NCI-H146 treated with DMSO at 0.1 percent for 48 hours (cell line): ENCODE data around the gene FBXO11.

Experiments
- DNase-seq: peaks from one replicate; lab custom pipeline; 2025; ENCODE audit not compliant: unreplicated experiment; lab: John Stamatoyannopoulos, UW

FBXO11 gene

DNA sequence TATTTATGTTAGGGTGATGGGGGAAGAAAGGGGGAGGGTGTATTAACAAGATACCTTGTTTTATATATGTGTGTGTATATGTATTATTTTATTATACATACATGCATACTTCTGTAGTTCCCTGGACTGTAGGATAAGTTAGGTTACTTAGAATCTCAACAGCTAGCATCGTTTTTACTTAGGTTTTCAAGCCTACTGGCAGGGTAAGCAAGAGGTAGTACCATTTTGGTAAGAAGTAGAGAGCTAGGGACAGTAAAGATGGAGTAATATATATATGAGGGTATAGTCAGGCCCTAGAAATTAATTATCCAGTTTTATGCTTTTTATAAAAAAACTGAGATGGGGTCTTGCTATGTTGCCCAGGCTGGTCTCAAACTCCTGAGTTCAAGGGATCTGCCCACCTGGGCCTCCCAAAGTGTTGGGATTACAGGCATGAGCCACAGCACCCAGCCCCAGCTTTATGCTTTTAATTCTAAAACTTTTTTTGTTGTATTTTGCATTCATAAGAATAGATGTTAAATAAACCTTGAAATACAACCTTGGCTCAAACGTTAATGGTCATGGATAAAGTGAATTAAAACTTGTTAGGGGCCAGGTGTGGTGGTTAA, 110.1 kb downstream of the FBXO11 start:
- no peak for DNase-seq

DNA sequence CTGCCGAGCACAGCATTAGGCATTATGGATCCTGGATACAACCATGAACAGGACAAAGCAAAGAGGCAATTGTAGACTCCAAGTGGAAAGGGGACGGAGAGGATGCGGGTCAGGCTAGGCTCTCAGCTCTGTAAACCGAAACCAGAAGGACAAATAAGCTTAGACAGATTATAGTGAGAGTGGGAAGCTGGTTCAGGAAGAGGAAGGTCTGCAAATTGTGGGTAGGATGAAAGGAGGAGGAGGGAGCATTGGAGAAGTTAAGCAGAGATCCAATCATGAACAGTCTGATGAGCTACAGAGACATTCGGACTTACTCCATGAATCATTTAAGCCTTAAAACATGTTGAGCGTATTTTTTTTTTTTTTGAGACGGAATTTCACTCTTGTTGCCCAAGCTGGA, 120.3 kb downstream of the FBXO11 start:
- DNase-seq: no peak

DNA sequence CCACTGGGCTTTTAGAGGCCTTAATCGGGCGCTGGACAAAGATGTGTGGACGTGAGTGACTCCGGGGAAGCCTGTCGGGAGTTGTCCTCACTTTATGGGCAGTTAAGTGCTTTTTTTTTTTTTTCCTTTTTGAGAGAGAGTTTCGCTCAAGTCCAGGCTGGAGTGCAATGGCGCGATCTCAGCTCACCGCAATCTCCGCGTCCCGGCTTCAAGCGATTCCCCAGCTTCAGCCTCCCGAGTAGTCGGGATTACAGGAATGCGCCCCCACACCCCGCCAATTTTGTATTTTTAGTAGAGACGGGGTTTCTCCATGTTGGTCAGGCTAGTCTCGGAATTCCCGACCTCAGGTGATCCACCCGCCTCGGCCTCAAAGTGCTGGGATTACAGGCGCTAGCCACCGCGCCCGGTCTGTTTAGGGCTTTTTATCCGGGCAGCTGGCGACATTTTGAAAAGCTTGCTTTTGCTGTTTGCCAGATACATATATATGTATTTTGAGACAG, 121.9 kb downstream of the FBXO11 start:
- no peak for DNase-seq

DNA sequence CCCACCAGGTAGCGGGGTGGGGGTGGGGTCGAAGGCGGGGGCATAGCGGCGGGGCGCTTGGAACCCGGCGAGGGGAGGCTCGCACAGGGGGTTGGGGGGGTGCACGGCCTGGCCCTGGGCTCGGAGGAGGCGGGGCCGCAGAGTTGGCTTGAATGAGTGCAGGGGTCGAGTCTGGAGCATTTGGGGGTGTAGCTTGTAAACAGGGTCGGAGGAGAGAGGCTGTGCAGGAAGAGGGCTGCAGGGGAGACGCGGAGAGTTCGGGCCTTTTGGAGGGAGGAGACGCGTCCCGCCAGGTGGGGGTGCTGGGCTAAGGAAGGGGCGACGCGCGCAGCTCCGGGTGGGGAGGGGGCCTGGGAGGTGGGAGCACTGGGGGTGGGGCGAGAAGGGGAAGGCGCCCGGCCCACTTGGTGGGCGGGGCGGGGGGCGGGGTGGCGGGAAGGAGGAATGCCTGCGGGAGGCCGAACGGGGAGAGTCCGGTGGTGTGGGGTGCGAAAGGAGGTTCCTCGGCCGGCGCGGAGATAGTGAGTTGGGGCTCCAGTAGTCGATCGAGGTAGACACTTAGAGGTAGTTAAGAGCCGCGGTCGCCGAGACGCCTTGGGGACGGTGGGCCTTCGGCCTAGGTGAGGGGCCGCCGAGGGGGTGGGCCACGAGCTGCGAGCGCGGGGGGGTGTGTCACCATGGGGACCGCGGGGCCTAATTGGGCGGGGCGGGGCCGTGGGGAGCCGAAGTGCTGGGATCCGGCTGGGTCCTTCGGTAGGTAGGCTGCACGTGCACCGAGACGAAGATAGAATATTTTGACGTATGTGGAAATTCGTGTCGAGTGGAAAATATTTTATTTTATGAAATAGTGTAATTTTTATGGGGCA, 122.6 kb downstream of the FBXO11 start:
- peak; percentile 37 for DNase-seq

DNA sequence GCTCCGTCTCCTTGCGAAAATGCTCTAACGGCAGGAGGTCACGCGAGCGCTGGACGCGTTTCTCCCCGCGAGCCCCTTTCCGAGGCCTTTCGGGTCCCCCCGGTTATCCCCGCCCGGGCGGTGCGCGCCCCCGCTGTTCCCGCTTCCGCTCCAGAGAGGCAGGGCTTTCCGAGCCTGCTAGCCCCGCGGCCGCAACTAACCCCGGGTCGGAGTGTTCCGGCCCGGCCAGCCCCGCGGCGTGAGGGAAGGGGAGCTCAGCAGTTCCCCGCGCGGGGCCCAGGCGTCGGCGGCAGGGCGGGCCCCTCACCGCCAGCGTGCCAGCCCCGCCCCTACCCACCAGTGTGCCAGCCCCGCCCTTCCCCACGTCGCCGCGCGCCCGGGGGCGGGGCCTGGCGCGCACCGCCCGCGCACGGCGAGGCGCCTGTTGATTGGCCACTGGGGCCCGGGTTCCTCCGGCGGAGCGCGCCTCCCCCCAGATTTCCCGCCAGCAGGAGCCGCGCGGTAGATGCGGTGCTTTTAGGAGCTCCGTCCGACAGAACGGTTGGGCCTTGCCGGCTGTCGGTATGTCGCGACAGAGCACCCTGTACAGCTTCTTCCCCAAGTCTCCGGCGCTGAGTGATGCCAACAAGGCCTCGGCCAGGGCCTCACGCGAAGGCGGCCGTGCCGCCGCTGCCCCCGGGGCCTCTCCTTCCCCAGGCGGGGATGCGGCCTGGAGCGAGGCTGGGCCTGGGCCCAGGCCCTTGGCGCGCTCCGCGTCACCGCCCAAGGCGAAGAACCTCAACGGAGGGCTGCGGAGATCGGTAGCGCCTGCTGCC, 123.4 kb downstream of the FBXO11 start, which contains the start of gene MSH6:
Gene MSH6 (plus strand): TSS at position 475 of the 815 bp plus-strand sequence. CDS start 89 bp downstream, at position 564.
- peak; percentile 74 for DNase-seq

DNA sequence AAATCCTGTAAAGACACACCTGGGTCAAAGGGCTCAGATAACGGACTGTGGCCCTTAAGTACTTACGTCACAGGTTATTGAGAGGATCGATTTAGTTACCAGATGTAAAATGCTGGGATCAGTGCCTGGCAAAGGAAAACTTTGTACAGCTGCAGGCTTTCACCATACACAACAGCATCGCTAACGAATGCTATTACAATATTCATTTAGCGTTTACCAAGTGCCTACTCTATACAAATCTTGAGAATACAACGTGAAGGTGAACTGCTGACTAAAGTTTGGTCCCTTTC, 124.0 kb downstream of the FBXO11 start:
- DNase-seq: no peak

DNA sequence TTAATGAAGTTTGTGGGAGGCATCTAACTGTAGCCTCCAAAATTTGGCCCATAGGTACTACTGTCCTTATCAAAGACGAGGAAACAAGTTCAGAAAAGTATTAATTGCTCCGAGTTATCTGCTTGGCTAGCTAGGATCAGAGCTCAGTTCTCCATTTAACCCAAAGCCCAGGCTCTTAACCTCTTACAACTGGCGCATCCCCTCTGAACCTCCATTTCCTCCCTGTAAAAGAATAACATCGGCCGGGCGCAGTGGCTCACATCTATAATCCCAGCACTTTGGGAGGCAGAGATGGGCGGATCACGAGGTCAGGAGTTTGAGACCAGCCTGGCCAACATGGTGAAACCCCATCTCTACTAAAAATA, 126.9 kb downstream of the FBXO11 start:
- no peak for DNase-seq

DNA sequence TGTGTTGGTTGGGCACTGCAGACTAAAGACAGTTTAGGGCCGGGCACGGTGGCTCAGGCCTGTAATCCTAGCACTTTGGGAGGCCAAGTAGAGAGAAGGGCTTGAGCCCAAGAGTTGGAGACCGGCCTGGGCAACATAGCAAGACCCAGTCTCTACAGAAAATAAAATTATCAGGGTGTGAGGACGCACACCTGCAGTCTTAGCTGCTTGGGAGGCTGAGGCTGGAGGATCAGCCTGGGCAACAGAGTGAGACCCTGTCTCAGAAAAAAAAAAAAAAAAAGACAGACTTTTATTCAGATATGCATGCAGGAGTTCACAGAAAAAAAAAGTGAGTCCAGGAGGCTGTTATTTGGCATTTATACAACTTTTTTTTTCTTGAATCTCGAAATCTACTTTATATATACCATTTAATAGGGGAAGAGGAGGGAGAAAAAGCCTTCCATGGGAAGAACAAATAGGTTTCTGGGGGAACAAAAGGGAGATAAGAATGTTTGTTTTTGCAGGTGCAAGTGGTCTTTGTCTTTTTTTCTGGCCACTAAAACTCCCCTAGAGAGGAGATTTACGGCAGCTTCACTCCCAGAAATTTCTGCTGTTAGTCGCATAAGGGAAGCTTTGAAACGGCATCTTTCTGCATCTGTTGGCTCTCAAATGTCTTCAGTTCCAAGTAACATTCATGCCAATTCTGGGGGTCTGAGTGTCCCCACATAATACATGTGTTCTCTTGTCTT, 127.4 kb downstream of the FBXO11 start:
- no peak for DNase-seq

DNA sequence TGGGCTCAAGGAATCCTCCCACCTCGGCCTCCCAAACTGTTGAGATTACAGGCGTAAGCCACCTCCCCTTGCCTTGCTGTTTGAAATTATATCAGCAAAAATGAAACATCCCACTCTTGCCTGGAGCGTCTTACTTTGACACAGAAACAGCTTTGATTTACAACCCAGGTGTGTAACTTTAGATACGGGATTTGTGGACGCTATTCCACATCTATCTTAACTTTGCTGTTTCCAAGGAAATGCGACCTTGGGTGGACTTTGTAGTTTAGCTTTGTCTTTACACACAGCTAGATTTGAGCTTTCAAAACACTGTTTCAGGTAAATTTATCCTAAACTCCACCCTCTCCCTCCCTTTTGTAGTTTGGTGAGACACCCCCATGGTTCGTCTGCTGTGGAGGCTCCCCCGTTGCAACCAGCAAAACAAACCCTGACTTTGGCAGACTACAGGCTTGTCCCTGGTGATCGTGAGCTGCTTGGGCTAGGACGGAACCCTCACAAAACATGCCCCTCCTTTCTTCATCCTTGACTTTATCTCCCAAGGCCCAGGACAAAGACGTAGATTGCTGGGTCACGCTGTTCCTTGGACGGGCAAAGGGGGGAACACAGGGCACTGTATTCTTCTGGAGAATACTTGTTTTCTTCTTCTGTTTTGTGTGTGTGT, 128.9 kb downstream of the FBXO11 start:
- DNase-seq: no peak

DNA sequence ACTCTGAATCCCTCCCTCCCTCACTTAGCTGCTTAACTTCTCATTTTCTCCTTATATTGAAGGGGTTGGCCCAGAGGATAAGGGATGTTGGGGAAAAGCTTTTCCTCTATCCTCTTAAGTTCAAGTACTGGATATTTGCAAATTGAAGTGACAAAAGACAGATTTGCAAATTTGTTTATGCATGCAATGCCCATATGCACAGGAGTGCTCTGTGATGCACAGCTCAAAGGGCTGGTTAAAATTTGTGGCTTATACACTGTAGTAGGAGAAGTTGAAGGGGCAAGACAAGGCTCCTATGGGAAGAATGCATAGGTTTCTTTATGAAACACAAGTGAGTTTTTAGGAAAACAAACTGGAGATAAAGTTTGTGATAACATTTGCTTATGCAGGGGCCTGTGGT, 131.7 kb downstream of the FBXO11 start:
- no peak for DNase-seq

DNA sequence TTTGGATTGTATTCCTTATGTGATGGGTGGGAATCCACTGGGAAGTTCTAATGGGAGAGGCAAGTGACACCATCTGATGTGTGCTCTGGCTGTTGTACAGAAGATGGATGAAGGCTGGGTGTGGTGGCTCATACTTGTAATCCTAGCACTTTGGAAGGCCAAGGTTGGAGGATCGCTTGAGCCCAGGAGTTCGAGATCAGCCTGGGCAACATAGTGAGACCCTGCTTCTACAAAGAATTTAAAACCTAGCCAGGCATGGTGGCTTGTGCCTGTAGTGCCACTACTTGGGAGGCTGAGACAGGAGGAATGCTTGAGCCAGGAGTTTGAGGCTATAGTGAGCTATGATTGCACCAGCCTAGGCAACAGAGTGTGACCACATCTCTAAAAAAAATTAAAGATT, 134.0 kb downstream of the FBXO11 start:
- DNase-seq: no peak

DNA sequence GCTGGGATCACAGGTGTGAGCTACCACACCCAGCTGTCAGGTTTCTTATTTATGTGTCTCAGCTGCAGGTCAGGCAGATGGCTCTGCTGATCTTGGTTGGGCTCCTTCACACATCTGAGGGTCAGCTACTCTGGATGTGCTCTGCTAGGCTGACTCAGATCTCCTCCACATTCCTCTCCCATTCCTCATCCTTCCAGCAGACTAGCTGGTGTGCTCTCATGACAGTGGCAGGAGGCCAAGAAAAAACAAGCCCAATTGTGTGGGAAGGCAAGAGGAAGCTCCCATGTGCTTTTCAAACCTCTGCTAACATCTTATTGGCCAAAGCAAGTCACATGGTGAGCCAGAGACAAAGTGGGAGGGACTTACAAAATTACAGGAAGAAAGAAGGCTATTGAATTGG, 135.1 kb downstream of the FBXO11 start:
- no peak for DNase-seq

DNA sequence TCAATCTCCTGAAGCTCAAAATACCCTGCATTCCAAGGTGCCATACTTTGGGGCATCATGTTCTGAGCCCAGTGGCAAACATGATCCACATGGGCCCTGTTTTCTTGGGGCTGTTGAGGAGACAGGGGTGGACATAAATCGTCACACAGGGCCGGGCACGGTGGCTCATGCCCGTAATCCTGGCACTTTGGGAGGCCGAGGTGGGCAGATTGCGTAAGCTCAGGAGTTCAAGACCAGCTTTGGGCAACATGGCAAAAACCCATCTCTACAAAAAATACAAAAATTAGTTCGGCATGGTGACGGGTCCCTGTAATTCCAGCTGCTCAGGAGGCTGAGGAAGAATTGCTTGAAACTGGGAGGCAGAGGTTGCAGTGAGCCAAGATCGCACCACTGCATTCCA, 137.0 kb downstream of the FBXO11 start:
- DNase-seq: no peak

DNA sequence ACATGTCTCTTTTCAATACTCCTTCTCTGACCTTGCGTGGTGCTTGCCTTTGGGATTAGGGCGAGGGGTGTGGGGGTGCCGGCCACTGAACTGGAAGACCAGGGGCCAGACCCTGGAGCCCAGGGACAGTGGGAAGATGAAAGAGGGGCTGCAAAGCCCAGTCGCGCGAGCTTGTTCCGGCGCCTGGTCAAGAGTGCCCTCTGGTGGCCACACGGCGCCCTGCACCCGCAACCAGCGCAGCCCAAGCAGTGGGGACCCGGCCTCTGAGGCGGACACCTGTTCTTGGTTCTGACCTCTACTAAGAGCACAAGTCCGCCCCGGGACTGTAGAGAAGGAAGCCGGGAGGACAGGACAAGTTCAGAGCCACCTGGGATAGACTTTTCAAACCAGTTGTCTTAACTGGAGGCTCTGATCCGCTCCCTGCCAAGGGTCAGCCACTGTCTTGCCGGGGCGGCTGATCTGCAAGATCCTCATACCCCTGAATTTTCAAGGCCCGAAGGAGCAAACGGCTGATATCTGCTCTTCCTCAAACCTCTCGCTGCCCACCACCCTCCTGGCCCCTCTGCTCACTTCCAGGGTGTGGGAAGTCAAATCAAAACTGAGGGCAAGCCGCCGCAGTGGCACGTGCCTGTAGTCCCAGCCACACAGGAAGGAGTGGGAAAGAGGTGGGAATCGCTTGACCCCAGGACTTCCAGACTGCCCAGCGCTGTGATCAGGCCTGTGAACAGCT, 138.3 kb downstream of the FBXO11 start:
- peak; percentile 29 for DNase-seq

DNA sequence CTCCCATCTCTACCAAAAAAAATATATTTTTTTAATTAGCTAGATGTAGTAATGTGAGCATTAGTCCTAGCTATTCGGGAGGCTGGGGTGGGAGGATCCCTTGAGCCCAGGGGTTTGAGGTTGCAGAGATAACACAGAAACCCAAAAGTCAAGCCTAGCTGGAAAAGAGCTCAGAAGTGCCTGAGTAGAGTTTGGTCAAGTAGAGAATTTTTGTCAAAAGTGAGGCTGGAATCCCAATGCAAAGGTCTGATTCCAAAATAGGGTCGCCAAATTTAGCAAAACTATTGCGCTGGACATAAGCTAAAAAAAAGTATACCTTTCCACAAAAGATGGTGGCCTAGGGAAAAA, 138.8 kb downstream of the FBXO11 start:
- DNase-seq: no peak

DNA sequence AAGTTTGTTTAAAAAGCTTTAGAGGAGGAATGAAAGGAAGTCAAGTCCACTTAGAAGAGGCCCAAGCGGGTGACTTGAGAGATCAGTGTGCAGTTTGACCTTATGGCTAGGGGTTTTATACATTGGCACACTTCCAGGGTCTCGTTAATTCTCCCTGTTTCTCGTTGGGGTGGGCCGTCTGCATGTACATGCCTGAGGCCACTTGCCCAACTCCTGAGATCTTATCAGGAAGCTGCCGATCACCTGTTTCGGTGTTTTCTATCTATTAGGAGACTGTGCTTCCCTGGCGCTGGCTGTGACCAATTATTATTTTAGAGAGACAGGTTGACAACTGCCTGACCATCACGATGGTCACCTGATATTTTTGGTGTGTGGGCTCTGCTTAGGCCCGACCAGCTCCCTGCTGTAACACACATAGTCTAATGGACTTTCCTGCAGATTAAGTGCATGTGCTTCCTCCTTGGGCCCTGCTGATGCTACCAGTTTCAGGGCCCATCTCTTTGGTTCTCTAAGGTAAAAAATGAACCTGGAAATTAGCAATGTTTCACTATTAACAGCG, 154.4 kb downstream of the FBXO11 start:
- DNase-seq: peak; percentile 11

DNA sequence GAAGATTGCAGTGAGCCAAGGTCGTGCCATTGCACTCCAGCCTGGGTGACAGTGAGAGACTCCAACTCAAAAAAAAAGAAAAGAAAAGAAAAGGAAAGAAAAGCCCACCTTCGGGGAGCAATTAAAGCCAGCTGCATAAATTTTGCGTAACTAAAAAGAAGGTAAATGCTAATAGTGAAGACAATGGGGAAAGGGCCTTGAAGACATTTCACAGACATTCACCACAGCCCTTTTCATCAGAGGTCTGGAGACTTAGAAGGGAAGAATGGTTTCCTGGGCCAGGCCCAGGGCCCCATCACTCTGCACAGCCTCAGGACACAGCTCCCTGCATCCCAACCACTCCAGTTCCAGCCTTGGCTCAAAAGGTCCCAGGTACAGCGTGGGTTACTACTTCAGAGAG, 158.4 kb downstream of the FBXO11 start:
- DNase-seq: no peak

DNA sequence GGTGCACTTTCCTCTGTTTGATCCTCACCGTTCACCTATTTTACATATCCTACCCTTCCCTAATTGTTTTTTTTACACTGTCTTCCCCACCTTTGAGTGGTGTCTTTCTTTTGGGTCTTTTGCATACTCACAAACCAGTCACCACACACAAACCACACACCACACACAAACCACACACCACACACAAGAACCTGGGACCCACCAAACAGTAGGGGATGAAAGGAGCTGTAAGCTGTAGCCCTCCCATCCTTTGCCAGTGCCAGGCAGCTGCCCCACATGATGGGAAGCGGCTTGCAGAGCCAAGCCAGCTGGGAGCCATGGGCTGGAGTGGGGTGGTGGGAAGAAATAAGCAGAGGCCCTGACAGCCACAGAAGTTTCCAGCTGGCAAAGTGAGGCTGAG, 162.2 kb downstream of the FBXO11 start:
- DNase-seq: no peak

DNA sequence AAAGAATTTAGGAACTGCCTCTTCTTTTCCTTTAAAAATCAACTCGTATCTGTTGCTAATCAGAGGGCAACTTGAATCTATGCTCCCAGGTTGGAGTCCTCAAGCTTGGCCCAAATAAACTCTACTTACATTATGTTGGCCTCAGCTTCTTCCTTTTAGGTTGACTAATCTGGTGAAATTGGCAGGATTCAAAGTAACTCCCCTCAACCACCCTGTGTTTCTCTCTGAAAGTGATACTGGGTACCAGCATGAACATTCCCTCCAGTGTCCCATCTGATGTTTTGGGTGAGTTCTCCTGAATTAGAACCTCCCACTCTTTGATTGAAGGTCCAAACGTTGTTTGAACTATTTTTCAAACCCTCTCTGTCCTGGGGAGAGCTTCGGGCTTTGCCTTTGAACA, 164.7 kb downstream of the FBXO11 start:
- no peak for DNase-seq

DNA sequence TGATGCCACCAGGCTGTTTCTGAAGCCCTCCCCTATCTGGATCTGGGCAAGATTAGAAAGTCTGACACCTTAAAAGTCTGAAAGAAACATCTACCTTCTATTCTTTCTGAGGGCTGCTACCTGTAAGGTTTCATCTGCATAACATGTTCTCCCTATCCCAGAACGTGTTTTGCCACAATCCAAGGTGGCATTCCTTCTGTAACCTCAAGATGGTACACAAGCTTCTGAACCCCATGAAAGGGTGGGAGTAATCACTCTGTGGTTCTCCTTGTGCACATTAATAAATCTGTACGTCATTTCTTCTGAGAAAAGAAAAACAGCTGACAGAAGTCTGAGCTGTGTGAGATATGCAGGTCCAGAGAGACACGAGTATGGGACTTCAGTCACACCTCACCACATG, 165.2 kb downstream of the FBXO11 start:
- no peak for DNase-seq
